Measurements from ENCODE around the gene VASP.
A peak's percentile ranks its signal among the peaks of the same experiment; 100 is the strongest.

VASP gene

GRCh38 chr19:45506989-45507871 lies at the start of gene VASP:
Gene VASP, plus strand, starts transcription at chr19:45507479. Its CDS starts 293 bp downstream, at chr19:45507772.
- peak; percentile 65 to 88 for DNase-seq

- DNase-seq = no peak
Observed at GRCh38 chr19:45457776-45458175, 49.5 kb upstream of the VASP start.

GRCh38 chr19:45460807-45461347 lies 46.4 kb upstream of the VASP start:
- DNase-seq = no peak

GRCh38 chr19:45462174-45462573 lies 45.1 kb upstream of the VASP start:
- no peak for DNase-seq

- no peak for DNase-seq
Observed at GRCh38 chr19:45463241-45463640, 44.0 kb upstream of the VASP start.

- DNase-seq = no peak
Observed at GRCh38 chr19:45464274-45464673, 43.0 kb upstream of the VASP start.

- no peak for DNase-seq
Observed at GRCh38 chr19:45464852-45465441, 42.3 kb upstream of the VASP start.

- no peak for DNase-seq
Observed at GRCh38 chr19:45467115-45467455, 40.2 kb upstream of the VASP start.

GRCh38 chr19:45467456-45468158 lies 39.7 kb upstream of the VASP start, which contains the start of gene FOSB:
Gene FOSB, plus strand, starts transcription at chr19:45467996. Its CDS starts 591 bp downstream, at chr19:45468587.
- DNase-seq = peak; percentile 75 to 96

GRCh38 chr19:45468159-45468651 lies 39.1 kb upstream of the VASP start:
- DNase-seq = no peak

GRCh38 chr19:45468803-45469131 lies 38.5 kb upstream of the VASP start:
- DNase-seq = no peak

GRCh38 chr19:45469132-45469944 lies 37.9 kb upstream of the VASP start:
- DNase-seq = peak; percentile 76 to 96

GRCh38 chr19:45469945-45470761 lies 37.1 kb upstream of the VASP start:
- DNase-seq = no peak

GRCh38 chr19:45470762-45471081 lies 36.6 kb upstream of the VASP start:
- no peak for DNase-seq

- DNase-seq = no peak
Observed at GRCh38 chr19:45471111-45471930, 36.0 kb upstream of the VASP start.

GRCh38 chr19:45471931-45472562 lies 35.2 kb upstream of the VASP start:
- DNase-seq = no peak

GRCh38 chr19:45472563-45473366 lies 34.5 kb upstream of the VASP start:
- DNase-seq = peak in 1 of 2 experiments; percentile 15

GRCh38 chr19:45473367-45473681 lies 34.0 kb upstream of the VASP start:
- no peak for DNase-seq
